ENCODE data around the gene CCDC181.
"Not testable (repeated sequence)": the region's sequence is repeated elsewhere in the genome, so short reads cannot be mapped to it uniquely, and the experiment has no call there.

CCDC181 gene

DNA sequence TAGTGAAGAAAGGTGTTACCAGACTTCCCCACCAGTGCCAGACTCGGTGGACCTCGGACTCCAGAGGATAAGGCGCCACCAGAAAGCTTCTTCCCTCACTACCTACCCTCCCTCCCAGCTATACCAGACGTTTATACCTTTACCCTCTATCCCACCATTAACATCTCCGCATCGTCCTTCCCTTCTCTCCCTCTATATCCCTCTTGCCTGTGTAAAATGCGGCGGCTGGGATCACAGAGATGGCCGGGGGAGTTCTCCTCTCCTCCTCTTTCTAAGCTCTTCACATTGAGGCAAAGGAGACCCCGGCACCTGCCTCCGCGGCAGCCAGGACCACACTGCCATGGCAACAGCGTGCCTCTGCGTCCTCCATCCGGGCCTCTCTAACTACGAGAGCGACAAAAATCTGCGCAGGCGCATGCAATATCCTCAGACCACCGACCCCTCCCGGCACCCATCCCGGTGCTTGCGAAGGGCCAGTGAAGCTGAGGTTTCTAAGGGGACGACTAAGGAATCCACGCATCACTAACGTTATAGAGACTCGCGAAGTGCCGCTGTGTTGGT lies at the start of gene CCDC181:
CCDC181 (minus strand) TSS at position 394 of the 561 bp plus-strand sequence. CDS start 2,547 bp downstream, outside the sequence.
- DNase-seq, result peak; percentile 59

DNA sequence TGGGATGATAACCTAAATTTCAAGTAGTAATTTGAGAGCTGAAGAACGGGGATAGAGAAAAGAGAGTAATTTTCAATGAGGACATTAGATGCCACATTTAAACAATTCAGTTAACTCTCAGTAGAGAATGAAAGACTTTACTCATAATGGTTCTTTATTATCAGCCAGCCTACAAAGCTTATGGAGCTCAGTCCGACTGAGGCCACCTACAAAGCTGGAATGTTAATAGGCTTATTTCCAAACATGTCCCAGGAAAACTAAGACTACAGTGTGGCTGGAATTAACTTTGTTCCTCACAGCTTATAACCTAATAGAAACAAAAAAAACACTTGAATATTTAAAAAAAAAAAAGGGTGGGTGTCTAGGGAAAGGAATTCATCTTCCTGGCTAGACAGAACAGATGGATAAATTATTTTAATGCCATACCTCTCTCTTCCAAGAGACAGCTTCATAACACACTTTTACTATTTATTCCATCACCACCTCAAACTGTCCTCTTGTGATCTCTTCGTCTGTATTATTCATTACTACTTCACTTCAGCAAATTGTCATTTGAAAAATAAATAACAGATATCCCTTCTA lies 48.6 kb upstream of the CCDC181 start:
- no peak for DNase-seq

- no peak for DNase-seq
These were observed 47.2 kb upstream of the CCDC181 start for GRCh38 chr1:169474302-169474995.

DNA sequence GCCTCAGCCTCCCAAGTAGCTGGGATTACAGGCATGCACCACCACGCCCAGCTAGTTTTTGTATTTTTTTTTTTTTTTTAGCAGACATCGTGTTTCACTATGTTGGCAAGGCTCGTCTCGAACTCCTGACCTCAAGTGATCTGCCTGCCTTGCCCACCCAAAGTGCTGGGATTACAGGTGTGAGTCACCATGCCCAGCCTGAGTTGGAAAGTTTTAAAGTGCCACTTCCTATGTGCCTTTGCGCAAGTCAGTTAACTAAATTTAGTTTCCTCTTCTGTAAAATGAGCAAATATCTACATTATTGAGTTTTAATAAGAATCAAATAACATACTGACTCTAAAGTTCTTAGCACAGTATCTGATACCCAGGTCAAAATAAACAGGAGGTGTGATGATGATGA lies 46.1 kb upstream of the CCDC181 start:
- DNase-seq, result no peak

GRCh38 chr1:169472738-169473137 lies 45.5 kb upstream of the CCDC181 start:
- DNase-seq, result no peak

GRCh38 chr1:169468982-169469381 lies 41.7 kb upstream of the CCDC181 start:
- DNase-seq, result no peak

GRCh38 chr1:169466259-169467230 lies 39.3 kb upstream of the CCDC181 start:
- no peak for DNase-seq

- DNase-seq, result no peak
These were observed 38.0 kb upstream of the CCDC181 start for GRCh38 chr1:169465281-169465680.

- DNase-seq, result no peak
These were observed 35.1 kb upstream of the CCDC181 start for GRCh38 chr1:169462385-169462784.

GRCh38 chr1:169461390-169462000 lies 34.2 kb upstream of the CCDC181 start:
- no peak for DNase-seq

DNA sequence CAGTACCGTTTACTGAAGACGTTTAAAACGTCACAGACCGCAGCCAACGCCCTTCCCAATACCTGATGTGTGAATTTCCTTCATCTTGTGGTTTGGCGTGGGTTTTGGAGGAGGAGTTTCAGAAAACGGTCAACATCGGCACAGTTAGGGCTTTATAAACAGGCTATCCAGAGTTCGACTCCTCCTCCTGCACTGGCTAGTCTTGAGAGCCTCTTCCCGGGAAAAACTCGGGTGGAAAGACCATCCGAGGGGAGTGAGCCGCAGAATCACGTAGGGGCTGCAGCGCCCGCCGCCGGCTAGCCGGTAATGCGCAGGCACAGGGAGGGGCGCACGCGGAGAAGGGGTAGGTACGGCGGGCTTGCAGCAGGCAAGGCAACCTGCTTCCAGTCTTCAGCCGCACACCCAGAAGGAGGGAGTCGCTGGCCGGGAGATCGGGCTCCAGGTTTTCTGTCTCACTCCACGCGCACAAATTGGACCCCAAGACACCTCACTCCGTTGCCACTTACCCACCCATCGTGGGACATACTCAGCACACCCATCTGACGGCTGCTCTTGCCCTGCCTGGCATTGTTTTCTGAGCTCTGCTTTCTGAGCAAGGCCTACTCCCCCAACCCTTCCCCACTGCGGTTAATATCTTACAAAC lies 33.0 kb upstream of the CCDC181 start:
- no peak for DNase-seq

- DNase-seq, result no peak
These were observed 30.2 kb upstream of the CCDC181 start for GRCh38 chr1:169457443-169457842.

DNA sequence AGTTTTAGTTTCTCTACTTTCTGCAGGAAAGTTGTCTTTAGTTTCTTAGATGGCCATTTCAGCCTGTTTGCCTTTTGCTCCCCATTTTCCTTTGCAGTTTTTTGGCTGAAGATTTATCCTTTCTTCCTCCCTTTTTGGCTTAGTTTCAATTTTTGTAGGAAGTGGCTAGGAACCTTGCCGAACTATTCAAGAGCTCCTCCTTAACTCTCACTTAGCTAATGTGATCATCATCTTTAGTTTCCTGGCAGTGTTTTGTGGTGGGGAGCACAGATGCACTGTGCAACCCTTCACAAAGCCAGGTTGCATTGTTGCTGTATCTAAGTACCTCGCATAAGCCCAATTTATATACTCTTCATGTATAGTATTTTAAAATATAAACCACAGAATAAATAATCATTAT lies 28.8 kb upstream of the CCDC181 start:
- no peak for DNase-seq

- no peak for DNase-seq
These were observed 25.6 kb upstream of the CCDC181 start for GRCh38 chr1:169452921-169453320.

DNA sequence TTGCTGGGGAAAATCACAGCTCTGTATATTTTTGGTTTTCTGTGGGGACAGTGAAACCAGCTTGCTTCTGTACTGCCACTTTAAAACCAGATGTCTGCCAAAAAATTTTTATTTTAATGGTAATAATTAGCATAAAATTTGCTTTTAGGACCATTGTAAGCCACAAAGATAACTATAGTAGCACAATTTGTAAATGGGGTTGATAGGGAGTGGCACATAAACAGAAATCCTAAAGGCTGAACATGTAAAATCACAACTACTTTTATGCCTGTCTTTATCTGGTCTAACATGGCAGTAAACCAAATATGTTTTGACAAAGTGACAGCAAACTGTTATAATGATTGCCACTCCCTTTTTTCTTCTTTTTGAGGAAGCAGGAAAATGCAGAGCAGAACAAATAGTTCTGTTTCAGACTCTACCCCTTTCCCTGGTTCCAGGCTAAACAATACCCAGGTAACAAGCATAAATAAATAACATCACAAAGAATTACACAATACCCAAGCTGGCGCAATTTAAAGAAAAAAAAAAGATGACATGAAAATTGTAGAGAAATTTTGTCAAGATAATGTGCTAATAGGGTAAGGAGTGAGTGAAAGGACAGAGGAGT lies 24.0 kb upstream of the CCDC181 start:
- DNase-seq, result no peak

- no peak for DNase-seq
These were observed 16.6 kb upstream of the CCDC181 start for GRCh38 chr1:169443923-169444322.

DNA sequence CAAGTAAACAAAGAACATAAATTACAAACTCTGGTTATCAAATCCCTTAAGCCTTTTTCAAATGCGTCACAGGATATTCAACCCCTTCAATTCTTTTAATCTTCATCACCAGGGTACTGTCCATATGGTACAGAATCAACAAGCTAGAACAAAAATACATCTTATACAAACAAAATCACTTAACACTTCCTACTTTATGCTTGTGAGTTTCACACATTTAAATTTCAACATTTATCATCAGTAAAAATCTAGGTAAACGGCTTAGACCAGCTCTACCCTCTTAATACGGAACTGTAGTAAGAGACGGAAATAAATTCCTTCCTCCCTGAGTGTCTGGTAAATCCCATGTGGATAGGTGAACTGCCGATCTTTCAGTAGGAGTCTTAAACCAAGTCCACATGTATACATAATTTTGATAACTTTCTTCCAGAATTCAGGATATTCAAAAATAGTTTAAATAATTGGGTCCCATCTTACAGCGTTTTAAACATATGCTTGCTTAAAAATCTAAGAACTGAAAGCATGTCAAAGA lies 1.0 kb downstream of the CCDC181 start:
- DNase-seq, result no peak

DNA sequence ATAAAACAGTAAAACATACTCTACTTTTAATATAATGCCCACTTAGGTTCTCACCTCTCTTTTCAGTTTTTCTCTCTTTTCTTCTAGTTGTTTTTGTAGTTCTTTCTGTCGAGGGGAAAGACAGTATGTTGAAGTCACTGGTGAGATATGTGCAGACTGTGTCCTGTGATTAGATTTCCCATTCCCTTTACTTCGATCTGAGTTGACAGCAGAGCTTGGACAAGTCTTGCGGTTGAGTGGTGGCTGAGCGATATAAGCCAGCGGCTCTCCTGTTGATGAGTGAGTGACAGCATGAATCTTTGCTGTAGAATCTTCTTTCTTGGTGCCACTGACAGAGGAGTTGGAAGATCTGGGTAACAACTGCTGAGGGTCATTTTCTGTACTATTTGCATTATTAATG lies 6.0 kb downstream of the CCDC181 start:
- DNase-seq, result no peak

GRCh38 chr1:169414952-169415351 lies 12.3 kb downstream of the CCDC181 start:
- no peak for DNase-seq

DNA sequence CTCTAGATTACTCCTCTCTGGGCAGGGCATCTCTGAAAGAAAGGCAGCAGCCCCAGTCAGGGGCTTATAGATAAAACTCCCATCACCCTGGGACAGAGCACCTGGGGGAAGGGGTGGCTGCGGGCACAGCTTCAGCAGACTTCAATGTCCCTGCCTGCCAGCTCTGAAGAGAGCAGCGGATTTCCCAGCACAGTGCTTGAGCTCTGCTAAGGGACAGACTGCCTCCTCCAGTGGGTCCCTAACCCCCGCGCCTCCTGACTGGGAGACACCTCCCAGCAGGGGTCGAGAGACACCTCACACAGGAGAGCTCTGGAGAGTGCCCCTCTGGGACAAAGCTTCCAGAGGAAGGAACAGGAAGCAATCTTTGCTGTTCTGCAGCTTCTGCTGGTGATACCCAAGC lies 18.9 kb downstream of the CCDC181 start:
- DNase-seq, result not testable (repeated sequence)

- DNase-seq, result not testable (repeated sequence)
These were observed 24.7 kb downstream of the CCDC181 start for GRCh38 chr1:169402578-169402977.

DNA sequence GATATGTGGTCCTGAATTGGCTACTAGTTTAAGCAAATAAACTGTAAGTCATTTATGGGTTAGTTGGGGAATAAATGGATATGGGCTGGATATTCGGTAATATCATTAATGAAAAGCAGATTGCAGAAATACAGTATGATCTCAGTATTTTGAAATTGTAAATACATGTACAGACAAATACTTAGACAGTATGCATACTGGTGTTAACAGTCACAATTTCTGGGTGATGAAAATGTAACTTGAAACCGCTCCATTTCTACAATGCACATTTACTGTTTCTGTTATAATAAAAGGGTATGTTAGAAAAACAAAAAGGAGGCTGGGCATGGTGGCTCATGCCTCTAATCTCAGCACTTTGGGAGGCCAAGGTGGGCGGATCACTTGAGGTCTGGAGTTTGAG lies 31.3 kb downstream of the CCDC181 start:
- DNase-seq, result no peak
